Measurements from ENCODE around the gene PAPPA.

The PAPPA gene

GRCh38 chr9:116144038-116144437 lies 9.6 kb upstream of the PAPPA start:
- H3K4me1 Mint-ChIP-seq: no peaks in the 10 kb centered on the region
- no peak for DNase-seq
- H3K27ac Mint-ChIP-seq: no peak overlapping the region
- H3K4me3 Mint-ChIP-seq: no peak overlapping the region
- peaks cover 0 to 7% of the 10 kb centered on the region in 2 donors for H3K9me3 Mint-ChIP-seq
- ATAC-seq: no peak
- peaks cover 13% of the 10 kb centered on the region for H3K27me3 Mint-ChIP-seq

GRCh38 chr9:116144555-116144954 lies 9.0 kb upstream of the PAPPA start:
- peaks cover 0 to 2% of the 10 kb centered on the region in 2 donors for H3K9me3 Mint-ChIP-seq
- no peak overlapping the region for H3K27ac Mint-ChIP-seq
- no peak overlapping the region for H3K4me3 Mint-ChIP-seq
- no peaks in the 10 kb centered on the region for H3K4me1 Mint-ChIP-seq
- H3K27me3 Mint-ChIP-seq: peaks cover 19% of the 10 kb centered on the region
- DNase-seq (no peak), ATAC-seq (no peak)

GRCh38 chr9:116145036-116145435 lies 8.6 kb upstream of the PAPPA start:
- Mint-ChIP-seq H3K27me3 (peaks cover 20% of the 10 kb centered on the region), H3K27ac (no peak overlapping the region), H3K4me1 (no peaks in the 10 kb centered on the region), H3K9me3 (no peaks in the 10 kb centered on the region), H3K4me3 (no peak overlapping the region)
- DNase-seq: no peak
- no peak for ATAC-seq

- Mint-ChIP-seq H3K27ac (no peak overlapping the region), H3K4me3 (no peak overlapping the region), H3K27me3 (peaks cover 47% of the 10 kb centered on the region), H3K4me1 (peaks cover 3% of the 10 kb centered on the region), H3K9me3 (no peaks in the 10 kb centered on the region)
- ATAC-seq (no peak), DNase-seq (no peak)
Observed at GRCh38 chr9:116147821-116148220, 5.8 kb upstream of the PAPPA start.

GRCh38 chr9:116149844-116150243 lies 3.7 kb upstream of the PAPPA start:
- Mint-ChIP-seq H3K9me3 (no peaks in the 10 kb centered on the region), H3K27me3 (peaks cover 64% of the 10 kb centered on the region), H3K27ac (no peak overlapping the region), H3K4me3 (no peak overlapping the region), H3K4me1 (peaks cover 18% of the 10 kb centered on the region)
- ATAC-seq: no peak
- no peak for DNase-seq

GRCh38 chr9:116151199-116151598 lies 2.4 kb upstream of the PAPPA start:
- Mint-ChIP-seq H3K4me3 (no peak overlapping the region), H3K4me1 (peaks cover 30% of the 10 kb centered on the region), H3K9me3 (no peaks in the 10 kb centered on the region), H3K27me3 (peaks cover 77% of the 10 kb centered on the region), H3K27ac (no peak overlapping the region)
- no peak for DNase-seq
- ATAC-seq: no peak

- Mint-ChIP-seq H3K9me3 (no peaks in the 10 kb centered on the region), H3K27me3 (peaks cover 83% of the 10 kb centered on the region), H3K4me3 (no peak overlapping the region), H3K4me1 (peaks cover 30% of the 10 kb centered on the region), H3K27ac (no peak overlapping the region)
- ATAC-seq (no peak), DNase-seq (no peak)
Observed at GRCh38 chr9:116151966-116152381, 1.6 kb upstream of the PAPPA start.

- Mint-ChIP-seq H3K4me3 (no peak overlapping the region), H3K27me3 (peaks cover 83% of the 10 kb centered on the region), H3K27ac (no peak overlapping the region), H3K4me1 (peaks cover 30% of the 10 kb centered on the region), H3K9me3 (no peaks in the 10 kb centered on the region)
- ATAC-seq (no peak), DNase-seq (no peak)
Observed at GRCh38 chr9:116152390-116152789, 1.2 kb upstream of the PAPPA start.

- H3K27ac Mint-ChIP-seq: no peak overlapping the region
- ATAC-seq (no peak), DNase-seq (no peak)
- peaks cover 85% of the 10 kb centered on the region for H3K27me3 Mint-ChIP-seq
- H3K4me1 Mint-ChIP-seq: peaks cover 30% of the 10 kb centered on the region
- H3K4me3 Mint-ChIP-seq: peak overlapping the region; percentile 53 to 71
- H3K9me3 Mint-ChIP-seq: no peaks in the 10 kb centered on the region
Observed at GRCh38 chr9:116152941-116153764, 438 bp upstream of the PAPPA start.

- peaks cover 30% of the 10 kb centered on the region for H3K4me1 Mint-ChIP-seq
- H3K4me3 Mint-ChIP-seq: no peak overlapping the region
- no peak overlapping the region for H3K27ac Mint-ChIP-seq
- DNase-seq (no peak), ATAC-seq (peak; percentile 35)
- no peaks in the 10 kb centered on the region for H3K9me3 Mint-ChIP-seq
- peaks cover 92% of the 10 kb centered on the region for H3K27me3 Mint-ChIP-seq
Observed at GRCh38 chr9:116154334-116154975, 864 bp downstream of the PAPPA start.

- peak; percentile 20 for ATAC-seq
- Mint-ChIP-seq H3K4me3 (peak overlapping the region in 1 of 2 donors; percentile 4), H3K9me3 (no peaks in the 10 kb centered on the region), H3K4me1 (peaks cover 30% of the 10 kb centered on the region), H3K27me3 (peaks cover 93% of the 10 kb centered on the region), H3K27ac (no peak overlapping the region)
- no peak for DNase-seq
Observed at GRCh38 chr9:116154976-116155697, 1.5 kb downstream of the PAPPA start.

GRCh38 chr9:116155698-116156039 lies 2.1 kb downstream of the PAPPA start:
- no peak for DNase-seq

GRCh38 chr9:116156621-116157314 lies 3.2 kb downstream of the PAPPA start:
- Mint-ChIP-seq H3K27ac (no peak overlapping the region), H3K4me1 (peaks cover 30% of the 10 kb centered on the region), H3K4me3 (no peak overlapping the region), H3K9me3 (no peaks in the 10 kb centered on the region), H3K27me3 (peaks cover 92% of the 10 kb centered on the region)
- no peak for ATAC-seq
- no peak for DNase-seq

More at GRCh38 chr9:116155698-116156039, 2.1 kb downstream of the PAPPA start:
- H3K27me3 Mint-ChIP-seq: peaks cover 93% of the 10 kb centered on the region
- peak overlapping the region in 1 of 2 donors; percentile 10 for H3K4me3 Mint-ChIP-seq
- ATAC-seq: no peak
- no peaks in the 10 kb centered on the region for H3K9me3 Mint-ChIP-seq
- peaks cover 30% of the 10 kb centered on the region for H3K4me1 Mint-ChIP-seq
- H3K27ac Mint-ChIP-seq: no peak overlapping the region

GRCh38 chr9:116157436-116158138 lies 4.0 kb downstream of the PAPPA start:
- no peak for DNase-seq
- Mint-ChIP-seq H3K4me3 (no peak overlapping the region), H3K27ac (no peak overlapping the region), H3K9me3 (no peaks in the 10 kb centered on the region), H3K27me3 (peaks cover 84% of the 10 kb centered on the region), H3K4me1 (peaks cover 30% of the 10 kb centered on the region)
- no peak for ATAC-seq

All from stimulated activated naive CD8-positive, alpha-beta T cell treated with anti-CD3 and anti-CD28 coated beads, Interleukin-15, amount 100 ng/mL, for 72 hours (primary cell).